Activated B cell treated with CpG ODN at 0.5 μM for 24 hours (primary cell): ENCODE results near the gene NDUFC1. TPM values are rescaled to one million over a fixed set of nuclear protein-coding genes. Genes with fewer than 3 reads are reported as not detected.

Experiments
- ATAC-seq: fragments of 200-7000 bp; cut with Tn5 transposase; one replicate; pipeline ENCODE4 v1.10.0; 2021; ENCODE audit warnings: low read depth, mild to moderate bottlenecking, moderate library complexity
- CTCF ChIA-PET: fragments of 350-600 bp; sonication (Branson Sonifier 250); formaldehyde crosslinking; loops from one replicate; lab custom pipeline; 2021; ENCODE audit warnings: antibody characterized with exemption; lab: Charles Lee
- POLR2A ChIA-PET: fragments of 350-600 bp; sonication (Branson Sonifier 250); formaldehyde crosslinking; loops from one replicate; lab custom pipeline; 2021; ENCODE audit warnings: antibody characterized with exemption; lab: Charles Lee
- DNase-seq: peaks from one replicate; pipeline ENCODE4 v3.0.0; 2022
- H3K27ac Mint-ChIP-seq: one replicate; pipeline ENCODE4 v1.8.0; 2020; ENCODE audit warnings: mixed read lengths
- H3K27me3 Mint-ChIP-seq: one replicate; pipeline ENCODE4 v1.8.0; 2021; ENCODE audit warnings: mixed read lengths
- H3K36me3 Mint-ChIP-seq: one replicate; pipeline ENCODE4 v1.8.0; 2021; ENCODE audit warnings: low read depth, mixed read lengths
- H3K4me1 Mint-ChIP-seq: one replicate; pipeline ENCODE4 v1.8.0; 2021; ENCODE audit warnings: mixed read lengths
- H3K4me3 Mint-ChIP-seq: one replicate; pipeline ENCODE4 v1.8.0; 2020; ENCODE audit warnings: mild to moderate bottlenecking, mixed read lengths
- H3K9me3 Mint-ChIP-seq: one replicate; pipeline ENCODE4 v1.8.0; 2020; ENCODE audit warnings: mixed read lengths
- intact Hi-C: fragments of 100-400 bp; cut with micrococcal nuclease; formaldehyde crosslinking; loops from one replicate; pipeline ENCODE4 v1.15.1; 2024
- total RNA-seq: library from RNA; stranded (reverse); gene quantifications from 2 replicates; pipeline ENCODE4 v1.2.3, GENCODE V29; 2022
- TF ChIP-seq, protein P1 (sequence below): fragments of 200-600 bp; IDR thresholded peaks from one replicate; pipeline ENCODE4 v1.8.0; 2022; ENCODE audit warnings: antibody characterized with exemption, mild to moderate bottlenecking

NDUFC1 gene
- total RNA-seq, 1 donor from 2014 or later, result 34.3 TPM

DNA sequence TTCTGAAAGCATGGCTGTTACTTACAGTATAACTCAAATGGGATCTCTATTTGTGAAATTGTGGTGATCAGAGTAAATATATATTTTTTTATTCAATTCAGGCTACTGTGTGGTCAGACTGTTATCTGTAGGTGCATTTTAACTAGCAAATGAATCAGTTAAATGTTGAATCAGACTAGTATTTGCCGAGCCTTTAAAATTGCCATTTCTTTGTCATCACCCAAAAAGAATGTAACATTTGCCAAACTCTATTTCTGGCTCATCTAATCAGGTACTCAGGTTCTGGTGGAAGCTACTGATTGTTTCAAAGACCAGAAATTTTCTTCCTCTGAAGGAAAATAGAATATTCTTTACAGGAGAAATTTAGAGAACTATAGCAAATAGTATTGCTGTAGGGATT lies 2.7 kb downstream of the NDUFC1 start:
- no peak for DNase-seq
- CTCF ChIA-PET, result no interaction called here
- Mint-ChIP-seq H3K9me3 (no peaks in the 10 kb centered on the region), H3K27me3 (no peaks in the 10 kb centered on the region), H3K36me3 (peaks cover 30% of the 10 kb centered on the region), H3K4me1 (peaks cover 47% of the 10 kb centered on the region), H3K4me3 (no peak overlapping the region), H3K27ac (no peak overlapping the region)
- ATAC-seq, result no peak
- TF ChIP-seq, protein P1, sequence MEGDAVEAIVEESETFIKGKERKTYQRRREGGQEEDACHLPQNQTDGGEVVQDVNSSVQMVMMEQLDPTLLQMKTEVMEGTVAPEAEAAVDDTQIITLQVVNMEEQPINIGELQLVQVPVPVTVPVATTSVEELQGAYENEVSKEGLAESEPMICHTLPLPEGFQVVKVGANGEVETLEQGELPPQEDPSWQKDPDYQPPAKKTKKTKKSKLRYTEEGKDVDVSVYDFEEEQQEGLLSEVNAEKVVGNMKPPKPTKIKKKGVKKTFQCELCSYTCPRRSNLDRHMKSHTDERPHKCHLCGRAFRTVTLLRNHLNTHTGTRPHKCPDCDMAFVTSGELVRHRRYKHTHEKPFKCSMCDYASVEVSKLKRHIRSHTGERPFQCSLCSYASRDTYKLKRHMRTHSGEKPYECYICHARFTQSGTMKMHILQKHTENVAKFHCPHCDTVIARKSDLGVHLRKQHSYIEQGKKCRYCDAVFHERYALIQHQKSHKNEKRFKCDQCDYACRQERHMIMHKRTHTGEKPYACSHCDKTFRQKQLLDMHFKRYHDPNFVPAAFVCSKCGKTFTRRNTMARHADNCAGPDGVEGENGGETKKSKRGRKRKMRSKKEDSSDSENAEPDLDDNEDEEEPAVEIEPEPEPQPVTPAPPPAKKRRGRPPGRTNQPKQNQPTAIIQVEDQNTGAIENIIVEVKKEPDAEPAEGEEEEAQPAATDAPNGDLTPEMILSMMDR, result no peak
- intact Hi-C loops, result no loop called here
- POLR2A ChIA-PET, result interaction anchor here (0.6 to 3.8 kb wide), 3 partner anchors 71 to 216 kb away, joined by 3 to 74 read pairs (median 36); partner anchors contain the start of gene ELF2

DNA sequence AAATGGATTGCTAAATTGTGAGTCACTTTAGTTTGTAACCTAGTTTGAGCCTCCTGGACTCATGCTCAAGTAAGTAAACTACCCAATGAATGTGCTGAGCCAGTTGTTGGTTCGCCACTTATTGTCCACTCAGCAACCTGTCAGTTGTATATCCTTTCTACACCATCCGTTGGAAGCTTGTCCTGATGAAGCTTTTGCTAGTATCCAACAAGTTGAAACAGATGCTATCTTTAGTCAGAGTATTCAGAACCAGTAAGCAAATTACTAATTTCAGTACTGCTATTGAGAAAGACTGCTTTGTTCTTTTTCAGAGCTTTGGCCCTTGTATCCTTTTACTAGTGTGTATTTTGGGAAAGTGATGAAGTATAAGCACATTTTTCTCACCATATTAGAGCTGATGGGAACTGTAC lies 5.3 kb downstream of the NDUFC1 start:
- POLR2A ChIA-PET, result interaction anchor here (2.6 kb wide), 1 partner anchor 120 kb away, joined by 24 read pairs; the partner anchor contains the start of gene ELF2

DNA sequence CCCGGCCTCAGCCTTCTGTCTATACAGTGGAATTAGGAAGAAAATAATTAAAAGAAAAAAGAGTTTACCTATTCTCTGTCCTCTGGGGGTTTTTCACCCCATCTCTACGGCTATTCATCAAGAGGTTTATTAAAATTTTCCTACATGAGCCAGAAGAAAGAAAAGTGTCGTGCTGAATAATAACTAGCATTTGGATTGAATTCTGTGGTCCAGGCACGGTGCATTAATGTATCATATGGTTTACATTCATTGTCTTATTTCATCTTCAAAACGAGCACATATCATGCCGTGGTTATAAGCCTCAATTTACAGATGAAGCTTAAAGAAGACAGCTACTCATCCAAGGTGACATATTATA lies 6.4 kb downstream of the NDUFC1 start:
- Mint-ChIP-seq H3K4me3 (peak overlapping the region; percentile 97), H3K36me3 (peaks cover 31% of the 10 kb centered on the region), H3K4me1 (peaks cover 20% of the 10 kb centered on the region), H3K27me3 (no peaks in the 10 kb centered on the region), H3K9me3 (no peaks in the 10 kb centered on the region), H3K27ac (peak overlapping the region; percentile 98)
- ChIA-PET CTCF (interaction anchor here (0.6 to 3.1 kb wide), 31 partner anchors 10 to 1455 kb away, joined by 3 to 54 read pairs (median 4); partner anchors contain the start of genes ELF2 and MGARP), POLR2A (interaction anchor here (0.5 to 2.6 kb wide), 15 partner anchors 12 to 315 kb away, joined by 3 to 24 read pairs (median 5); partner anchors contain the start of genes ELF2 and SETD7)
- intact Hi-C loops, result loop anchor here (1.0 kb wide), 7 partner anchors 17 to 266 kb away; no protein-coding TSS in a partner anchor
- ATAC-seq (no peak), DNase-seq (no peak)
- TF ChIP-seq, protein P1, result peak; percentile 45

More for the DNA sequence above, 5.3 kb downstream of the NDUFC1 start:
- Mint-ChIP-seq H3K27me3 (no peaks in the 10 kb centered on the region), H3K9me3 (no peaks in the 10 kb centered on the region), H3K36me3 (peaks cover 33% of the 10 kb centered on the region), H3K4me1 (peaks cover 24% of the 10 kb centered on the region), H3K4me3 (no peak overlapping the region), H3K27ac (no peak overlapping the region)
- intact Hi-C loops, result no loop called here
- CTCF ChIA-PET, result interaction anchor here (1.1 to 3.1 kb wide), 8 partner anchors 31 to 267 kb away, joined by 3 to 54 read pairs (median 11); no protein-coding TSS in a partner anchor
- DNase-seq, result no peak
- TF ChIP-seq, protein P1, result no peak
- ATAC-seq, result no peak

DNA sequence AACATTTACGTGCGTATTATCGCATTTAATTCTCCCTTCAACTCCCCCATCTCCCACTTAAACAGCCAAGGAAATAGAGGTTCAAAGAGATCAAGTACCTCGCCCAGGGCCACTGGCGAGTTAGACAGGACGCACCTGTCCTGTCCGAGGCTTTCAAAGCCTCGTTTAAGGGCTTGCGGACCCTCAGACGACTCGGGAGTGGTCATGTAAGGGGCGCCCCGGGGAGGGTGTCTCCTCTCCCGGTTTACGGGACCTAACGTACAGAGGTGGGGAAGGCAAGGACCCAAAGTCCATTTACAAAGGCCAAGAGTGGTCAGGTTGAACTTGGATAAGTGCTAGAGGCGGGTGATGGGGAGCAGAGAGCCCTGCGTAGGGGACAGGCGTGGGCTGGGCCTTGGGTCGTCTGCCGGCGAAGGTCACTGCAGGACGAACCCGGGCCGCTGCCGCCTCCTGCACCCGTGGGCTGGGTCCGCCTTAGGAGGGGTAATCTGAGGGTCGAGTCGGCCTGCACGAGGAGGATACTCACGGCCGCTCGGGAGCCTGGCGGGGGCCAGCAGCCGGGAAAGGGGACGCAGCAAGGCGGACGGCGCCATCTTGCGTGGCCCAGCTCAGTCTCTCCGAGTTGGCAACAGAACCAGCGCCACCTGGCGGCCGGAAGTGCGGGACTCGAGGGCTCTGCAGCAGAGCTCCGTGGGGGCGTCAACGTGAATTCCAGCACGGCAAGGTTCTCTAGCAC lies 6.9 kb downstream of the NDUFC1 start:
- Mint-ChIP-seq H3K27ac (peak overlapping the region; percentile 98), H3K4me1 (peaks cover 15% of the 10 kb centered on the region), H3K9me3 (no peaks in the 10 kb centered on the region), H3K36me3 (peaks cover 32% of the 10 kb centered on the region), H3K4me3 (peak overlapping the region; percentile 97), H3K27me3 (no peaks in the 10 kb centered on the region)
- intact Hi-C loops, result loop anchor here (1.0 kb wide), 7 partner anchors 16 to 265 kb away; no protein-coding TSS in a partner anchor
- ChIA-PET CTCF (interaction anchor here (0.6 to 3.1 kb wide), 32 partner anchors 10 to 1455 kb away, joined by 3 to 54 read pairs (median 4); partner anchors contain the start of genes ELF2 and MGARP), POLR2A (interaction anchor here (0.5 to 2.6 kb wide), 18 partner anchors 9 to 314 kb away, joined by 3 to 24 read pairs (median 5); partner anchors contain the start of genes ELF2 and SETD7)
- TF ChIP-seq, protein P1, result peak; percentile 90
- ATAC-seq, result peak; percentile 93
- peak; percentile 98 for DNase-seq

DNA sequence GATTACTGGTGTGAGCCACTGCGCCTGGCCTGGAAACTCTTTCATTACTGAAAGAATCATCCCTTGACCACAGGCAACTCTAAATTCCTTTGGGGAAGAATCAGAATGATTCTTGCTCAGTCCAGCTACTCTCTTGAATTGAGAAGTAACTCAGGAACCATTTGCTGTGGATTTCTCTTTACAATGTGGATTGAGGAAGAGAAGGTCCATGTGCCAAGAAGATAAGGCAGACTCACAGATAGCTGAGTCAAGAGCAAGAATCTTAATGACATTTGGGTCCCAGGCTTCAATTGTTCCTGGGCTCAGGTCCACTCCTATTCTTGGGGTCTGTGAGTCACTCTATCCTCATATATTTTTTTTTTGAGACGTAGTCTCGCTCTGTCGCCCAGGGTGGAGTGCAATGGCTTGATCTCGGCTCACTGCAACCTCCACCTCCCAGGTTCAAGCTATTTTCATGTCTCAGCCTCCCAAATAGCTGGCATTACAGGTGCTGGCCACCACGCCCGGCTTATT lies 16.0 kb downstream of the NDUFC1 start:
- no peaks in the 10 kb centered on the region for H3K4me1 Mint-ChIP-seq
- DNase-seq (no peak), ATAC-seq (no peak)
- H3K36me3 Mint-ChIP-seq, result peaks cover 37% of the 10 kb centered on the region
- CTCF ChIA-PET, result no interaction called here
- no peak overlapping the region for H3K4me3 Mint-ChIP-seq
- POLR2A ChIA-PET, result interaction anchor here (0.7 to 1.2 kb wide), 2 partner anchors 9 to 237 kb away, joined by 3 to 5 read pairs; no protein-coding TSS in a partner anchor
- TF ChIP-seq, protein P1, result no peak
- H3K9me3 Mint-ChIP-seq, result peaks cover 4% of the 10 kb centered on the region
- intact Hi-C loops, result no loop called here
- H3K27me3 Mint-ChIP-seq, result peaks cover under 1% of the 10 kb centered on the region
- no peak overlapping the region for H3K27ac Mint-ChIP-seq
